Measurements from ENCODE around the gene C17orf114.

GRCh38 chr17:4843321-4844000, 41.3 kb upstream of the C17orf114 start:
- no peak for TF ChIP-seq CTCF (IDR thresholded peaks at IDR 0.05; ENCODE audit: low read length)
- no peak for TF ChIP-seq EZH2 (optimal IDR thresholded peaks at IDR 0.05; ENCODE audit: low read depth, low read length)
- TF ChIP-seq EZH2phosphoT487 (IDR thresholded peaks at IDR 0.05; ENCODE audit: low read length) = no peak

All from MM.1S (cell line).